Measurements from ENCODE around the gene GCNT3.

GCNT3 gene

GRCh38 chr15:59611276-59612260 is at the start of gene GCNT3:
Gene GCNT3, plus strand, starts transcription at chr15:59611783. Its CDS starts 6,456 bp downstream, at chr15:59618239.
- DNase-seq = no peak

GRCh38 chr15:59562448-59563186 is 49.0 kb upstream of the GCNT3 start:
- no peak for DNase-seq

GRCh38 chr15:59565299-59565698 is 46.3 kb upstream of the GCNT3 start:
- no peak for DNase-seq

- no peak for DNase-seq
These were observed 44.3 kb upstream of the GCNT3 start for GRCh38 chr15:59567324-59567723.

- DNase-seq = no peak
These were observed 42.1 kb upstream of the GCNT3 start for GRCh38 chr15:59569477-59569876.

- DNase-seq = no peak
These were observed 41.3 kb upstream of the GCNT3 start for GRCh38 chr15:59570315-59570714.

GRCh38 chr15:59571606-59572005 is 40.0 kb upstream of the GCNT3 start:
- no peak for DNase-seq

GRCh38 chr15:59583088-59583487 is 28.5 kb upstream of the GCNT3 start:
- DNase-seq = no peak

- DNase-seq = no peak
These were observed 24.3 kb upstream of the GCNT3 start for GRCh38 chr15:59587085-59587826.

GRCh38 chr15:59590027-59590426 is 21.6 kb upstream of the GCNT3 start:
- no peak for DNase-seq

GRCh38 chr15:59591356-59591755 is 20.2 kb upstream of the GCNT3 start:
- no peak for DNase-seq

GRCh38 chr15:59594493-59594942 is 17.1 kb upstream of the GCNT3 start:
- DNase-seq = no peak

- DNase-seq = no peak
These were observed 16.6 kb upstream of the GCNT3 start for GRCh38 chr15:59594991-59595390.

- DNase-seq = no peak
These were observed 16.1 kb upstream of the GCNT3 start for GRCh38 chr15:59595434-59595915.

GRCh38 chr15:59596640-59597039 is 14.9 kb upstream of the GCNT3 start:
- no peak for DNase-seq

- no peak for DNase-seq
These were observed 13.1 kb upstream of the GCNT3 start for GRCh38 chr15:59598461-59598860.

GRCh38 chr15:59605994-59606393 is 5.6 kb upstream of the GCNT3 start:
- DNase-seq = no peak

- DNase-seq = no peak
These were observed 1.6 kb upstream of the GCNT3 start for GRCh38 chr15:59609730-59610712.

GRCh38 chr15:59614153-59614552 is 2.6 kb downstream of the GCNT3 start:
- DNase-seq = no peak

- DNase-seq = no peak
These were observed 4.1 kb downstream of the GCNT3 start for GRCh38 chr15:59615661-59616060.

- DNase-seq = no peak
These were observed 4.8 kb downstream of the GCNT3 start for GRCh38 chr15:59616379-59616778.

- DNase-seq = no peak
These were observed 6.8 kb downstream of the GCNT3 start for GRCh38 chr15:59618406-59618805.

All from NCI-H1694 (cell line).